Measurements from ENCODE around the gene MMP1.
"Not testable (repeated sequence)": the region's sequence is repeated elsewhere in the genome, so short reads cannot be mapped to it uniquely, and the experiment has no call there.

Gene MMP1

GRCh38 chr11:102757823-102758549 lies 40.0 kb downstream of the MMP1 start:
- DNase-seq, result no peak

GRCh38 chr11:102753267-102753666 lies 44.7 kb downstream of the MMP1 start:
- DNase-seq, result no peak

GRCh38 chr11:102751673-102752072 lies 46.3 kb downstream of the MMP1 start:
- DNase-seq, result no peak

- DNase-seq, result no peak
Observed at GRCh38 chr11:102749101-102749722, 48.7 kb downstream of the MMP1 start.

GRCh38 chr11:102746746-102747578 lies 51.0 kb downstream of the MMP1 start:
- not testable (repeated sequence) for DNase-seq
